AG10803 (cell line): Measurements from ENCODE around the gene TCAIM.

Experiments used
- DNase-seq: peaks from one replicate; pipeline ENCODE4 v3.0.0; 2010; ENCODE audit warnings: low read depth
- H3K4me3 ChIP-seq: 2 replicates; pipeline ENCODE4 v1.5.1; 2011; ENCODE audit warnings: mild to moderate bottlenecking, low read length, control low read depth
- TF ChIP-seq, protein P1 (sequence below): conservative IDR thresholded peaks from 2 replicates; pipeline ENCODE4 v1.5.1; 2011; ENCODE audit warnings: mild to moderate bottlenecking, low read length, control low read depth, inconsistent platforms

The TCAIM gene

DNA sequence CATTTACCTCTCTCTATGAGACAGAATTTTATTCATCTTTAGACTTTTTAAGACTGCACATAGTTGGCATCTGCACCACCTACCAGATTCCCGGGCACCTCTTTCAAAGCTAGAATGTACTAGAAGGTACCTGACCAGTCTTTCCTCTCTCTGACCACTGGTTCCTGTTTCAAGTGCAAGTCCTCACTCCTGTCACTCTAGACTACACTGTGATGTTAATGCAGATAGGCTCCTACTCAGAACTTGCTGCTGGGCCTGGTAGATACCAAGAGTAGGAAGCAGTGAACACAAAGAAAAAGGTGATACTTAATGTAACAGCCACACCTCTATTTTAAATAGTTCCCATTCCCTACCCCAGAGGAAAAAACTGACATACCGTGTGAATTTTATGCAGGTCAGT, 8.1 kb upstream of the TCAIM start:
- no peak overlapping the region for H3K4me3 ChIP-seq
- TF ChIP-seq, protein P1, sequence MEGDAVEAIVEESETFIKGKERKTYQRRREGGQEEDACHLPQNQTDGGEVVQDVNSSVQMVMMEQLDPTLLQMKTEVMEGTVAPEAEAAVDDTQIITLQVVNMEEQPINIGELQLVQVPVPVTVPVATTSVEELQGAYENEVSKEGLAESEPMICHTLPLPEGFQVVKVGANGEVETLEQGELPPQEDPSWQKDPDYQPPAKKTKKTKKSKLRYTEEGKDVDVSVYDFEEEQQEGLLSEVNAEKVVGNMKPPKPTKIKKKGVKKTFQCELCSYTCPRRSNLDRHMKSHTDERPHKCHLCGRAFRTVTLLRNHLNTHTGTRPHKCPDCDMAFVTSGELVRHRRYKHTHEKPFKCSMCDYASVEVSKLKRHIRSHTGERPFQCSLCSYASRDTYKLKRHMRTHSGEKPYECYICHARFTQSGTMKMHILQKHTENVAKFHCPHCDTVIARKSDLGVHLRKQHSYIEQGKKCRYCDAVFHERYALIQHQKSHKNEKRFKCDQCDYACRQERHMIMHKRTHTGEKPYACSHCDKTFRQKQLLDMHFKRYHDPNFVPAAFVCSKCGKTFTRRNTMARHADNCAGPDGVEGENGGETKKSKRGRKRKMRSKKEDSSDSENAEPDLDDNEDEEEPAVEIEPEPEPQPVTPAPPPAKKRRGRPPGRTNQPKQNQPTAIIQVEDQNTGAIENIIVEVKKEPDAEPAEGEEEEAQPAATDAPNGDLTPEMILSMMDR = no peak
- no peak for DNase-seq

- H3K4me3 ChIP-seq = no peak overlapping the region
- TF ChIP-seq, protein P1 = no peak
- no peak for DNase-seq
These were observed 4.2 kb upstream of the TCAIM start for GRCh38 chr3:44334326-44334725.

DNA sequence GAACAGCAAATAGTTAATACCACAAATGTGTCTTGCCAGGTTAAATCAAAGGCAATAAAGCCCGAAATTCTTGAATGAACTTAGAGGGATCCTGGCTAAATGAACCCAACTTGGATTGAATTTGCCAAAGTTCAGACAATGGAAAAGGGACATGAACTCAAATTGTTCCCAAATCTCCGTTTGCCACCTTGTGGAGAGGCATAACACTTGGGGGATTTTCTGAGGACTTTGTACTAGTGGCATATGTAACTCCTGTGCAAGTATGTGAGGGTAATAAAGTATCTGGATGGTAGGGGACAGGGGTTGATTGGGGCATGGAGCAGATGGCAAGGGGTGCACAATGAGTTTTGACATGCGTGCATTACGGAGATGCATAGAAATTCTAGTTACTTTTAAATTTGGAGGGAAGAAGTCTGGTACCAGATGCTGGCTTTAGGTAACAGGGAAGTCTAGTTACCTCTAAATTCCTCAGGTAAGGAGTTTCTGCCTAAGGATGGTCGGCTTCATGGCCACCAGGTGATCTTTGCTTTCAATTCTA, 1.2 kb upstream of the TCAIM start:
- peak overlapping the region; percentile 93 for H3K4me3 ChIP-seq
- TF ChIP-seq, protein P1 = peak; percentile 28; the same call in 1 of the 2 replicates
- DNase-seq = peak; percentile 5

DNA sequence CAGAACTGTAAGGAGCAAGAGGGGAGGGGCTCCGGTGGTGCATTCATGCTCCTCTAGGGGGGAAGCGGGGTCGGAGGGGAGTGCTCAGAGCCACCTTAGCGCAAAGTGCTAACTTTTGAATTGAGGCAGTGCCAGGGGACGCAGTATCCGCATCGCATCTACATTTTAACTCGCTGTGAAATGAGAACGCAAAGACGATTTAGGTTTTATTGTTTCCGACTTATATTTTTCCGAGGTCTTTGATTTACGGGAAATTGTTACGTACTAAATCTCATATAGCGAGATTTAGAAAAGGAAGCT, 212 bp downstream of the TCAIM start:
- TF ChIP-seq, protein P1 = no peak

GRCh38 chr3:44339181-44340057, 853 bp downstream of the TCAIM start:
- TF ChIP-seq, protein P1 = no peak
- H3K4me3 ChIP-seq = peak overlapping the region; percentile 93
- no peak for DNase-seq

More for the DNA sequence above, 212 bp downstream of the TCAIM start:
- H3K4me3 ChIP-seq = peak overlapping the region; percentile 93
- DNase-seq = no peak

DNA sequence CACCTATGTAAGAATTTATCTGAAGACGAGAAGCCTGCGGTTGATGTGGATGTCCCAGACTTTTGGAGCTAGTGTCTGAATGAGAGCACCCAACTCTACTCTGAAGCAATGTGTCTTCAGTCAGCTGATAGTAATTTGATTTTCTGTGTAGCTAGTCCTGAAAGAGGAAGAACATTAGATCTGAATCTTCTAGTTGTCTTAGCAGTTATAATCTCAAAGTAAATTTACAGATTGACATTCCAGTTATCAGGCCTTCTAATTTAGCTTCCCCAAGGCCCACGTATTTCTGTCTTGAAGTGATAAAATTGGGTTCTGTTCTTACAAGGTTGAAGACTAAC, 1.5 kb downstream of the TCAIM start:
- DNase-seq = no peak
- TF ChIP-seq, protein P1 = no peak
- peak overlapping the region; percentile 93; the same call in 1 of the 2 replicates for H3K4me3 ChIP-seq

DNA sequence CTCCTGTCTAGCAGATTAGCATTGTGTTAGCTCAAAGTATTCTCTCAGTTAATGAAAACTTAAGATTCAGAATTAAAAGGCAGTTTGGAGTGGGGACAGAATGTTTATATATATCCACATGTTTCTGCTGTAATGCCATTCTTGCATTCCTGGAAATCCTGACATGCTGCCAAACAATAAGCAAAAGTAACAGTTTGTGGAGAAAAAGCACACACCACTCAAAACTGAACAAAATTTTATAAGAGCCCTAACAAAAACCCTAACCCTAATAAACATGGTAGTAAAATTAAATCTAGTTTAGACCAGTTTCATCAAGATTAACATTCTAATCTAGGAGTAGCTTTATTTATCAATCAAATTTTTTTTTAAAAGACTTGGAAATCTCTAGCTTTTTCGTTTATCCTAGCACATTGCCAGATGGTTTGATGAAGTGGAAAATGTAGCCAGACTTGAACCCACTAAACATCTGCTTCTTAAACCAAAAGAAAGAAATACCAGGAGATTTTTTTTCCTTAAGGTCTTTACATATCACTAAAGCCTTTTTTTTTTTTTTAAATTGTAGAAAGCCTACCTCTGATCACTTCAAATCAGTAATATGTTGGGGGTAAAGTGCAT, 3.7 kb downstream of the TCAIM start:
- TF ChIP-seq, protein P1 = no peak
- DNase-seq = peak; percentile 84

More for the DNA sequence above, 3.7 kb downstream of the TCAIM start:
- no peak overlapping the region for H3K4me3 ChIP-seq
